HEK293 (cell line): ENCODE data around the gene ZSCAN31.

Experiments
- CTCF ChIA-PET: fragments of 350-600 bp; formaldehyde crosslinking; extraction: SDS; loops from one replicate; lab custom pipeline; 2021; ENCODE audit warnings: antibody characterized with exemption; lab: Yijun Ruan, JAX
- POLR2A ChIA-PET: fragments of 300-600 bp; formaldehyde crosslinking; extraction: SDS; loops from one replicate; lab custom pipeline; 2020; ENCODE audit warnings: antibody characterized with exemption, inconsistent platforms; lab: Yijun Ruan, JAX
- H3K27ac ChIP-seq: fragments of 200-500 bp; sonication (Bioruptor generic); 2 replicates; pipeline ENCODE4 v1.5.1; 2014; ENCODE audit warnings: low read depth, low read length, control low read depth, inconsistent platforms; ENCODE audit errors: extremely low read depth
- H3K36me3 ChIP-seq, 2 experiments: fragments of 200-500 bp in 1 of 2; sonication (Bioruptor generic) in 1 of 2; 1 replicate in 1 of 2; 2 replicates in 1 of 2; pipeline ENCODE4 v1.5.1; 2014 to 2017; ENCODE audit warnings: inconsistent platforms in 2 of 2, low read length in 2 of 2; ENCODE audit not compliant: control insufficient read depth in 2 of 2, insufficient read depth in 1 of 2
- H3K4me1 ChIP-seq: fragments of 200-500 bp; sonication (Bioruptor generic); 2 replicates; pipeline ENCODE4 v1.5.1; 2014; ENCODE audit warnings: mild to moderate bottlenecking, low read length, inconsistent platforms; ENCODE audit not compliant: control insufficient read depth, insufficient read depth
- H3K4me3 ChIP-seq: 2 replicates; pipeline ENCODE4 v1.5.1; 2011; ENCODE audit warnings: low read depth, mild to moderate bottlenecking, control low read depth, low read length, moderate library complexity
- H3K9me3 ChIP-seq: fragments of 200-500 bp; sonication (Bioruptor generic); 2 replicates; pipeline ENCODE4 v1.5.1; 2014; ENCODE audit warnings: low read depth, low read length, inconsistent platforms; ENCODE audit not compliant: control insufficient read depth, insufficient read depth
- KLF1 ChIP-seq: fragments of 450-650 bp; formaldehyde crosslinking; IDR thresholded peaks from 2 replicates; pipeline ENCODE4 v1.5.1; 2016; ENCODE audit warnings: missing biosample characterization, missing genetic modification characterization
- MEIS1 ChIP-seq: sonication (generic); formaldehyde crosslinking; IDR thresholded peaks from 2 replicates; pipeline ENCODE4 v1.8.1; 2022; ENCODE audit warnings: missing genetic modification reagents, mild to moderate bottlenecking, borderline replicate concordance
- SP2 ChIP-seq: fragments of 450-650 bp; formaldehyde crosslinking; IDR thresholded peaks from 2 replicates; pipeline ENCODE4 v1.5.1; 2016; ENCODE audit warnings: missing biosample characterization, missing genetic modification characterization
- ZFHX2 ChIP-seq: fragments of 450-650 bp; formaldehyde crosslinking; conservative IDR thresholded peaks from 2 replicates; pipeline ENCODE4 v1.5.1; 2016; ENCODE audit warnings: missing biosample characterization, missing genetic modification characterization
- ZNF10 ChIP-seq: fragments of 450-650 bp; formaldehyde crosslinking; IDR thresholded peaks from 2 replicates; pipeline ENCODE4 v1.5.1; 2017; ENCODE audit warnings: missing biosample characterization, missing genetic modification characterization
- ZNF138 ChIP-seq: fragments of 450-650 bp; formaldehyde crosslinking; IDR thresholded peaks from 2 replicates; pipeline ENCODE4 v1.5.1; 2016; ENCODE audit warnings: missing biosample characterization, missing genetic modification characterization, borderline replicate concordance
- ZNF146 ChIP-seq: fragments of 450-650 bp; formaldehyde crosslinking; IDR thresholded peaks from 2 replicates; pipeline ENCODE4 v1.5.1; 2016; ENCODE audit warnings: missing biosample characterization, missing genetic modification characterization
- ZNF23 ChIP-seq: fragments of 450-650 bp; formaldehyde crosslinking; IDR thresholded peaks from 2 replicates; pipeline ENCODE4 v1.5.1; 2016; ENCODE audit warnings: missing biosample characterization, missing genetic modification characterization, borderline replicate concordance
- ZNF394 ChIP-seq: fragments of 450-650 bp; formaldehyde crosslinking; IDR thresholded peaks from 2 replicates; pipeline ENCODE4 v1.5.1; 2016; ENCODE audit warnings: missing biosample characterization, missing genetic modification characterization, mild to moderate bottlenecking, moderate library complexity, borderline replicate concordance
- ZNF423 ChIP-seq: fragments of 450-650 bp; formaldehyde crosslinking; IDR thresholded peaks from 2 replicates; pipeline ENCODE4 v1.5.1; 2016; ENCODE audit warnings: missing biosample characterization, missing genetic modification characterization
- ZNF433 ChIP-seq: fragments of 450-650 bp; formaldehyde crosslinking; IDR thresholded peaks from 2 replicates; pipeline ENCODE4 v1.5.1; 2016; ENCODE audit warnings: missing biosample characterization, missing genetic modification characterization, low read depth
- ZNF473 ChIP-seq: fragments of 450-650 bp; formaldehyde crosslinking; IDR thresholded peaks from 2 replicates; pipeline ENCODE4 v1.5.1; 2017; ENCODE audit warnings: missing biosample characterization, missing genetic modification characterization
- ZNF529 ChIP-seq: fragments of 450-650 bp; formaldehyde crosslinking; IDR thresholded peaks from 2 replicates; pipeline ENCODE4 v1.5.1; 2017; ENCODE audit warnings: missing genetic modification characterization, missing biosample characterization; ENCODE audit not compliant: insufficient replicate concordance
- ZNF530 ChIP-seq: fragments of 450-650 bp; formaldehyde crosslinking; IDR thresholded peaks from 2 replicates; pipeline ENCODE4 v1.5.1; 2016; ENCODE audit warnings: low read depth, missing biosample characterization, missing genetic modification characterization
- ZNF621 ChIP-seq: fragments of 450-650 bp; formaldehyde crosslinking; IDR thresholded peaks from 2 replicates; pipeline ENCODE4 v1.5.1; 2017; ENCODE audit warnings: missing biosample characterization, missing genetic modification characterization
- ZSCAN5A ChIP-seq: fragments of 450-650 bp; formaldehyde crosslinking; IDR thresholded peaks from 2 replicates; pipeline ENCODE4 v1.5.1; 2016; ENCODE audit warnings: missing biosample characterization, missing genetic modification characterization
- TF ChIP-seq, protein P1 (sequence below): fragments of 450-650 bp; formaldehyde crosslinking; IDR thresholded peaks from 2 replicates; pipeline ENCODE4 v1.5.1; 2017; ENCODE audit warnings: missing biosample characterization, missing genetic modification characterization
- TF ChIP-seq, protein P2 (sequence below): fragments of 450-650 bp; formaldehyde crosslinking; IDR thresholded peaks from 2 replicates; pipeline ENCODE4 v1.5.1; 2016; ENCODE audit warnings: missing biosample characterization, missing genetic modification characterization
- TF ChIP-seq, protein P3 (sequence below): fragments of 450-650 bp; formaldehyde crosslinking; IDR thresholded peaks from 2 replicates; pipeline ENCODE4 v1.5.1; 2017; ENCODE audit warnings: missing biosample characterization, mild to moderate bottlenecking, missing genetic modification characterization, moderate library complexity
- TF ChIP-seq, protein P4 (sequence below): fragments of 450-650 bp; formaldehyde crosslinking; IDR thresholded peaks from 2 replicates; pipeline ENCODE4 v1.5.1; 2016; ENCODE audit warnings: missing biosample characterization, missing genetic modification characterization
- TF ChIP-seq, protein P5 (sequence below): fragments of 450-650 bp; formaldehyde crosslinking; IDR thresholded peaks from 2 replicates; pipeline ENCODE4 v1.5.1; 2017; ENCODE audit warnings: missing biosample characterization, missing genetic modification characterization

The ZSCAN31 gene

GRCh38 chr6:28303570-28303969, 32.4 kb downstream of the ZSCAN31 start:
- Histone ChIP-seq H3K27ac (no peak overlapping the region), H3K4me1 (no peaks in the 10 kb centered on the region), H3K9me3 (no peaks in the 10 kb centered on the region), H3K36me3 (peaks cover 10 to 34% of the 10 kb centered on the region in 2 experiments; a peak in 2 of 3 replicates), H3K4me3 (no peak overlapping the region)
- TF ChIP-seq SP2 (tag by site-specific recombination) = no peak
- TF ChIP-seq ZNF394 (tag by site-specific recombination) = no peak
- TF ChIP-seq, protein P1, sequence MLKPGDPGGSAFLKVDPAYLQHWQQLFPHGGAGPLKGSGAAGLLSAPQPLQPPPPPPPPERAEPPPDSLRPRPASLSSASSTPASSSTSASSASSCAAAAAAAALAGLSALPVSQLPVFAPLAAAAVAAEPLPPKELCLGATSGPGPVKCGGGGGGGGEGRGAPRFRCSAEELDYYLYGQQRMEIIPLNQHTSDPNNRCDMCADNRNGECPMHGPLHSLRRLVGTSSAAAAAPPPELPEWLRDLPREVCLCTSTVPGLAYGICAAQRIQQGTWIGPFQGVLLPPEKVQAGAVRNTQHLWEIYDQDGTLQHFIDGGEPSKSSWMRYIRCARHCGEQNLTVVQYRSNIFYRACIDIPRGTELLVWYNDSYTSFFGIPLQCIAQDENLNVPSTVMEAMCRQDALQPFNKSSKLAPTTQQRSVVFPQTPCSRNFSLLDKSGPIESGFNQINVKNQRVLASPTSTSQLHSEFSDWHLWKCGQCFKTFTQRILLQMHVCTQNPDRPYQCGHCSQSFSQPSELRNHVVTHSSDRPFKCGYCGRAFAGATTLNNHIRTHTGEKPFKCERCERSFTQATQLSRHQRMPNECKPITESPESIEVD = no peak
- TF ChIP-seq ZNF146 (tag by site-specific recombination) = no peak
- TF ChIP-seq ZNF10 = no peak
- no peak for TF ChIP-seq ZNF473
- TF ChIP-seq ZNF138 (tag by site-specific recombination) = no peak
- TF ChIP-seq, protein P2, sequence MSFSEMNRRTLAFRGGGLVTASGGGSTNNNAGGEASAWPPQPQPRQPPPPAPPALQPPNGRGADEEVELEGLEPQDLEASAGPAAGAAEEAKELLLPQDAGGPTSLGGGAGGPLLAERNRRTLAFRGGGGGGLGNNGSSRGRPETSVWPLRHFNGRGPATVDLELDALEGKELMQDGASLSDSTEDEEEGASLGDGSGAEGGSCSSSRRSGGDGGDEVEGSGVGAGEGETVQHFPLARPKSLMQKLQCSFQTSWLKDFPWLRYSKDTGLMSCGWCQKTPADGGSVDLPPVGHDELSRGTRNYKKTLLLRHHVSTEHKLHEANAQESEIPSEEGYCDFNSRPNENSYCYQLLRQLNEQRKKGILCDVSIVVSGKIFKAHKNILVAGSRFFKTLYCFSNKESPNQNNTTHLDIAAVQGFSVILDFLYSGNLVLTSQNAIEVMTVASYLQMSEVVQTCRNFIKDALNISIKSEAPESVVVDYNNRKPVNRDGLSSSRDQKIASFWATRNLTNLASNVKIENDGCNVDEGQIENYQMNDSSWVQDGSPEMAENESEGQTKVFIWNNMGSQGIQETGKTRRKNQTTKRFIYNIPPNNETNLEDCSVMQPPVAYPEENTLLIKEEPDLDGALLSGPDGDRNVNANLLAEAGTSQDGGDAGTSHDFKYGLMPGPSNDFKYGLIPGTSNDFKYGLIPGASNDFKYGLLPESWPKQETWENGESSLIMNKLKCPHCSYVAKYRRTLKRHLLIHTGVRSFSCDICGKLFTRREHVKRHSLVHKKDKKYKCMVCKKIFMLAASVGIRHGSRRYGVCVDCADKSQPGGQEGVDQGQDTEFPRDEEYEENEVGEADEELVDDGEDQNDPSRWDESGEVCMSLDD (tag by site-specific recombination) = no peak
- TF ChIP-seq ZNF530 (tag by site-specific recombination) = no peak
- ChIA-PET POLR2A (interaction anchor here (1.2 kb wide), 1 partner anchor 22 kb away, joined by 3 read pairs; the partner anchor contains the start of gene PGBD1), CTCF (no interaction called here)

DNA sequence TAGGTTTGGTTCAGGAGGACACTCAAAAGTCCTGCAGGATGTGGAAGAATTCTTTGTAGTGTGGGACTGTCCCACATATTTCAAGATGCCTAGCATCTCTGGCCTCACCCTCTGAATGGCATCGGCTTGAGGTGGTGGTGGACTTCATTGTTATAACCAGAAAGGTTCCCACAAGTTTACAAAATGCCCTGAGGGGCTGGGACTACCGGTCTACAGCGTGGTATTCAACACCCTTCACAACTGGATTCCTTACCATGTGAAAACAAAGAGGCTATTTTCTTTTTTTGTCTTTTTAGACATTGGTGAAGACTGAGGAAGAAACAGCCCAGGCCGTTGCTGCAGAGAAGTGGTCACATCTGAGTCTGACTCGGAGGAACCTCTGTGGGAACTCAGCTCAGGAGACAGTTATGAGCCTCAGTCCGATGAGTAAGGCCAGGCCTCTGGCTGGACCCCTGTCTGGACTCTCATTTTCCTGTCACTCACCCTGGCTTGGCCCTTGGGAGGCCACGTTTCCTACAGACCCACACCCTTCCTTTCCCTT, 39.4 kb downstream of the ZSCAN31 start:
- ChIA-PET POLR2A (no interaction called here), CTCF (no interaction called here)
- TF ChIP-seq, protein P3, sequence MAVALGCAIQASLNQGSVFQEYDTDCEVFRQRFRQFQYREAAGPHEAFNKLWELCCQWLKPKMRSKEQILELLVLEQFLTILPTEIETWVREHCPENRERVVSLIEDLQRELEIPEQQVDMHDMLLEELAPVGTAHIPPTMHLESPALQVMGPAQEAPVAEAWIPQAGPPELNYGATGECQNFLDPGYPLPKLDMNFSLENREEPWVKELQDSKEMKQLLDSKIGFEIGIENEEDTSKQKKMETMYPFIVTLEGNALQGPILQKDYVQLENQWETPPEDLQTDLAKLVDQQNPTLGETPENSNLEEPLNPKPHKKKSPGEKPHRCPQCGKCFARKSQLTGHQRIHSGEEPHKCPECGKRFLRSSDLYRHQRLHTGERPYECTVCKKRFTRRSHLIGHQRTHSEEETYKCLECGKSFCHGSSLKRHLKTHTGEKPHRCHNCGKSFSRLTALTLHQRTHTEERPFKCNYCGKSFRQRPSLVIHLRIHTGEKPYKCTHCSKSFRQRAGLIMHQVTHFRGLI (tag by site-specific recombination) = no peak
- TF ChIP-seq ZNF621 (tag by site-specific recombination) (no peak), KLF1 (tag by site-specific recombination) (no peak), ZNF23 (no peak), ZNF433 (tag by site-specific recombination) (no peak), MEIS1 (no peak), ZNF529 (tag by site-specific recombination) (no peak), ZNF423 (tag by site-specific recombination) (no peak), ZFHX2 (tag by site-specific recombination) (no peak), ZSCAN5A (tag by site-specific recombination) (no peak), ZNF394 (tag by site-specific recombination) (no peak)
- TF ChIP-seq, protein P4, sequence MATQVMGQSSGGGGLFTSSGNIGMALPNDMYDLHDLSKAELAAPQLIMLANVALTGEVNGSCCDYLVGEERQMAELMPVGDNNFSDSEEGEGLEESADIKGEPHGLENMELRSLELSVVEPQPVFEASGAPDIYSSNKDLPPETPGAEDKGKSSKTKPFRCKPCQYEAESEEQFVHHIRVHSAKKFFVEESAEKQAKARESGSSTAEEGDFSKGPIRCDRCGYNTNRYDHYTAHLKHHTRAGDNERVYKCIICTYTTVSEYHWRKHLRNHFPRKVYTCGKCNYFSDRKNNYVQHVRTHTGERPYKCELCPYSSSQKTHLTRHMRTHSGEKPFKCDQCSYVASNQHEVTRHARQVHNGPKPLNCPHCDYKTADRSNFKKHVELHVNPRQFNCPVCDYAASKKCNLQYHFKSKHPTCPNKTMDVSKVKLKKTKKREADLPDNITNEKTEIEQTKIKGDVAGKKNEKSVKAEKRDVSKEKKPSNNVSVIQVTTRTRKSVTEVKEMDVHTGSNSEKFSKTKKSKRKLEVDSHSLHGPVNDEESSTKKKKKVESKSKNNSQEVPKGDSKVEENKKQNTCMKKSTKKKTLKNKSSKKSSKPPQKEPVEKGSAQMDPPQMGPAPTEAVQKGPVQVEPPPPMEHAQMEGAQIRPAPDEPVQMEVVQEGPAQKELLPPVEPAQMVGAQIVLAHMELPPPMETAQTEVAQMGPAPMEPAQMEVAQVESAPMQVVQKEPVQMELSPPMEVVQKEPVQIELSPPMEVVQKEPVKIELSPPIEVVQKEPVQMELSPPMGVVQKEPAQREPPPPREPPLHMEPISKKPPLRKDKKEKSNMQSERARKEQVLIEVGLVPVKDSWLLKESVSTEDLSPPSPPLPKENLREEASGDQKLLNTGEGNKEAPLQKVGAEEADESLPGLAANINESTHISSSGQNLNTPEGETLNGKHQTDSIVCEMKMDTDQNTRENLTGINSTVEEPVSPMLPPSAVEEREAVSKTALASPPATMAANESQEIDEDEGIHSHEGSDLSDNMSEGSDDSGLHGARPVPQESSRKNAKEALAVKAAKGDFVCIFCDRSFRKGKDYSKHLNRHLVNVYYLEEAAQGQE (tag by site-specific recombination) = no peak
- TF ChIP-seq, protein P5, sequence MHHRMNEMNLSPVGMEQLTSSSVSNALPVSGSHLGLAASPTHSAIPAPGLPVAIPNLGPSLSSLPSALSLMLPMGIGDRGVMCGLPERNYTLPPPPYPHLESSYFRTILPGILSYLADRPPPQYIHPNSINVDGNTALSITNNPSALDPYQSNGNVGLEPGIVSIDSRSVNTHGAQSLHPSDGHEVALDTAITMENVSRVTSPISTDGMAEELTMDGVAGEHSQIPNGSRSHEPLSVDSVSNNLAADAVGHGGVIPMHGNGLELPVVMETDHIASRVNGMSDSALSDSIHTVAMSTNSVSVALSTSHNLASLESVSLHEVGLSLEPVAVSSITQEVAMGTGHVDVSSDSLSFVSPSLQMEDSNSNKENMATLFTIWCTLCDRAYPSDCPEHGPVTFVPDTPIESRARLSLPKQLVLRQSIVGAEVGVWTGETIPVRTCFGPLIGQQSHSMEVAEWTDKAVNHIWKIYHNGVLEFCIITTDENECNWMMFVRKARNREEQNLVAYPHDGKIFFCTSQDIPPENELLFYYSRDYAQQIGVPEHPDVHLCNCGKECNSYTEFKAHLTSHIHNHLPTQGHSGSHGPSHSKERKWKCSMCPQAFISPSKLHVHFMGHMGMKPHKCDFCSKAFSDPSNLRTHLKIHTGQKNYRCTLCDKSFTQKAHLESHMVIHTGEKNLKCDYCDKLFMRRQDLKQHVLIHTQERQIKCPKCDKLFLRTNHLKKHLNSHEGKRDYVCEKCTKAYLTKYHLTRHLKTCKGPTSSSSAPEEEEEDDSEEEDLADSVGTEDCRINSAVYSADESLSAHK = no peak

More for the DNA sequence above, 39.4 kb downstream of the ZSCAN31 start:
- Histone ChIP-seq H3K9me3 (no peaks in the 10 kb centered on the region), H3K27ac (no peak overlapping the region), H3K4me1 (no peaks in the 10 kb centered on the region), H3K4me3 (no peak overlapping the region), H3K36me3 (peaks cover 21 to 45% of the 10 kb centered on the region in 2 experiments)
